Islet of Langerhans (tissue), 1 donor: ENCODE measurements around the gene CTAGE1.
A peak's percentile ranks its signal among the peaks of the same experiment; 100 is the strongest.
"Not testable (repeated sequence)": the region's sequence is repeated elsewhere in the genome, so short reads cannot be mapped to it uniquely, and the experiment has no call there.

Experiments
- FAIRE-seq: peaks from one replicate; lab custom pipeline; 2011; peaks lifted over from hg19 to GRCh38; lab: Jason Lieb, UNC

CTAGE1 gene

DNA sequence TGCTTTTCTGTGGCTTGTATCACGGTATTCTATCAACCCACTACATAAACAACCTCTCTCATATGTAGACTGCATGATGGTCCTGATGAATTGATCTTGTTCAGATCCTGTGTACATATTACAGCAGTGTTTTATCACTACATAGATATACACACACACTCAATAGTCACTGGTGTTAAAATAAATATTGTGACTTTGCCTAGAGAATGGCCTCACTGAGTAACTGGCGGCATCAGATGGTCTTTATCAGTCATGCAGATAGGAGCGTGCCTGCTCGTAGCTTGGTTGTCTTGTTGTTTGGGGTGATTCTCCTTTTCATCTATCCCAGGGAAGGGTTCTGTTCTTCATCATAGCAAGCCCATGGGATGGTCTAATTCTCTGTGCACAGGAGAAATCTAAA, 18.4 kb upstream of the CTAGE1 start:
- FAIRE-seq: no peak

DNA sequence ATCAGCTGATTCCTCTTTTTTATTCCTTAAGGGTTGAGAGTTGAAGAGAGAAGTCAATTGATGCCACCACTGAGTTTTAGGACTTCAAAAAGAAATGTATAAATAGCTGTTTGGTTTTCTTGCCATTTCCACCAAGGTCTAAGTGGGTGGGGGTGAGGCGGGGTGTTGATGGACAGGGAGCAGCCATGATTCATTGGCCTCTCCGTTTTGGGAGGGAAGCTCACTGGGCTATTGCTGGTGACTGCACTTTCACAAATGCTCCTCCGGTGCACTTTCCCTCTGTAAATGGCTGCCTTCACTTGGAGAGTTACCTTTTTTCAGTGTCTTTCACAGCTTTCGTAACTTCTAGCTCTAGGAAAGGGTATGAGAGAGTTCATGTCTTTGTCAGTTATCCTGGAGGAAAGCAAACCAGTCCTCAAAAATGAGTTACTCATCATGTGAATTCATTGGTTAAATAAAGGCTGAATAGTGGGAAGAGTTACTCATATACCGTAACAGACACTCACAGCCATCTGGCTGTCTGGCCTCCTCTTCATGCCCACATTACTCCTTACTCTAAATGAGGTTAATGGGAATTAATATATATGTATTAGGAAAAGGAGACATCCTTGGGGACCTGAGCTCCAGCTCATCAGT, 17.4 kb upstream of the CTAGE1 start:
- no peak for FAIRE-seq

DNA sequence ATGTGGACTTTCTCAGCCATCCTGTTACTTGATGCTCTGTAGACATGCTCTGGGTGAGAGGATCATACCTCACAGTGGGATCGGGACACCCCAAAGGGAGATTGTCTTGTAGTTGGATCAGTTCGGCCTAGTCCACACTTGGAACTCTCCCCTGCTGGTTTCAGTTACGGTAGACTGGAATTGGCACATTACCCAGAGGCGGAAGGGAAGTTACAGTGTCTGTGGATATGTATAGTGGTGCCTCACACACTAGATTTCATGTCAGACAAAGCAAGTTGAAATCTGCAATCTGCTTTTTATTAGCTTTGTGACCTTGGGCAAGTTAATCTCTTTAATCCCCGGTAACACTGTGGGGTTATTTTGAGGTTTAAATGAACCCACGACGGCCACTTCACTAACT, 16.2 kb upstream of the CTAGE1 start:
- no peak for FAIRE-seq

DNA sequence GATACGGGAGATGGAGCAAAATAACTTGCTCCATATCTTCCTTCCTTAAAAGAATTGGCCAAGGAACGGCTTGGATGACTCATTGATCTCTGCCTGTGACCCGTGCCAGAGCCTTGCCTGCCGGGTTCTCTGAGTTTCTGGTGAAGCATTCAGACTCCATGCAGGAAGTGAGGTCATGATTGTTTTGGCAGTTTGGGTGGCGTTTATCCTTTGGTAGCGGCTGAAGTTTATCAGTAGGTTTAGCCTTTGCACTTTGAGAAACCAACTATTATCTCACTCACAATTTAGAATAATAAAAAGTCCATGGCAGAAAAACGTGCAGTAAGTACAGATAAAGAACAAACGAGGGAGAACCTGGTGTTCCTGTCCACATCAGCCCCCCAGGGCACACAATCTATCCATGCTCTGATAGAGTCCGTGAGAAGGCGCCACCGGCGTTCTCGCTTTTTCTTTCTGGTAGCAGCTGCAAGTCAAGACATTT, 15.0 kb upstream of the CTAGE1 start:
- FAIRE-seq: no peak

DNA sequence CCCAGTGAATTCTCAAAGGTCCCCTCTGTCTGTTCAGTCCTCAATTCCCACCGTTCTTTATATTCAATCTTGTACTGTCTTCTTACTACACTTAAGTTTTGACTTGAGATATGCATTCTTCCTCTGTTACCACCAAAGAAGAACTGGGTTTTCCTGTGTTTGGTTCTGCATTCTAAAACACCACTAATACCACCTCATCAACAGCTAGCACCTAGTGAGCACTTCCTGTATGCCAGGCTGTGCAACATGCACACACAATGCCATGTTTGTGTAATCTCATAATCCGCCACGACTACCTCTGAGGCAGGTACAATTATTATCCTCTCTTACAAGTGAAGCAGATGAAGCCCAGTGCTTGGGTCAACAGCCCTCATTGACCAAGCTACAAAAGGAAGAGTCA, 11.8 kb upstream of the CTAGE1 start:
- no peak for FAIRE-seq

DNA sequence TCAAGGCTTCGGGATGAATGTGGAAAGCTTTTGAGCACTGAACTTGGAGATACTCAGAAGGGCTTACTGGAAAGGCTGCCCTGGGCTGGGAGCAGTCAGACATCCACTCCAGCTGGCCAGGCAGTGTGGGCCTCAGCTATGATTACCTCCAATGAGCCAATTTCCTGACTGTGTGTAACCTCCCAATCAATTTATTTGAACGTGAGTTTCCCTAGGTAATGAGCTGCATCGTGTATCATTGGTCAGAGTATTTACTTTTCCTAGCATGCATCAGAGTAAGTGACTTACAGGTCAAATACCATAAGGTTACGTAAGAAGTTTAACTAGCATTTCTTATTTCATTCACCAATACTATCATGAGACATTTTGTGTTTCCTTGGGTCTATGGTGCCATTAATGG, 11.0 kb upstream of the CTAGE1 start:
- FAIRE-seq: no peak

DNA sequence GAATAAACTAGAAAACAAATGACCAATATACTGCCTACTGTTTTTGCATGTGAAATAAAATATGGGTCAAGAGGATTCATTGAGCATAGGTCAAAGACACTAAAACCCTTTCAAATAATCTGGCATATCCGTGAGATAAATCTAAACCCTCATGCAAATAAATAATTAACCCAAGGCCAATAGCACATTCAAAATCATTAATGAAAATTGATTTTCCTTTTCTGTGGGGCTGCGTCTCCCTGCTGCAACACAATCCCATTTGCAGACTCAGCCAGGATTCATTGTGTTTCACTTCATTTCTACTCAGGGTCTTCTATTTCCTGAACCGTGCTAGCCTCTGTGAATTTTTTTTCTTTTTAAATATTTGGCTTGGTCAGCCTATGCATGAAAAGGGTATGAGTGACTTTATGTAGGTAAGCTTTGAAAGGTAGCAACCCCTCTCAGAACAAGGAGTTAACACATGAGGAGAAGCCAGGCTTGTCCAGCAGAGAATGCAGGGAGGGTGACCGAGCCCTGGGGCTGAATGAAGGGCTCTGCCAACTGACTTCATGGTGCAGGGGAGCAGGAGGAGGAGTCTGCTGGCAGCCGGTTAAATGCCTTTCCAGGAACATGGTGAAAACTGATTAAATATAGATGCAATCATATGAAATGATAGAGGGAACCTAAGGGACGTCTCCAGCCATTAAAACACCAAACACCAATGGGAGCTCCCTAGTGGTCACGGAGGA, 10.3 kb upstream of the CTAGE1 start:
- no peak for FAIRE-seq

DNA sequence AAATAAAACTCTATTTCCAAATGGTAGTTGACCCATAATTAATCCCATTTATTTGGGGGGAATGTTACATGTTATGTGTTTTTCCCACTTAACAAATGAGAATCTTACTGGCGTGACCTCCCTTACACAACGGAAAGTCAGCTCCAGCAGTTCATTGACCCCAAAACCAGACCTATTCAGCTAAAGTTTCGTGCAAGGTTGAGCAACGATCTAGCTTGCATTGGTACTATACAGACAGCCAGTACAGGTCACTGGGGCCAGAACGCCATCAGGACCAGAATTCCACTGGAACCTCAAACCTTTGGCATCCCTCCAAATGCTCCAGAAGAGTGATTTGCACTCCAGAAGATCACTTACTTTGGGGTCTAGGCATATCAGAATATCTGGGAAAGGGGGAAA, 6.8 kb upstream of the CTAGE1 start:
- no peak for FAIRE-seq

DNA sequence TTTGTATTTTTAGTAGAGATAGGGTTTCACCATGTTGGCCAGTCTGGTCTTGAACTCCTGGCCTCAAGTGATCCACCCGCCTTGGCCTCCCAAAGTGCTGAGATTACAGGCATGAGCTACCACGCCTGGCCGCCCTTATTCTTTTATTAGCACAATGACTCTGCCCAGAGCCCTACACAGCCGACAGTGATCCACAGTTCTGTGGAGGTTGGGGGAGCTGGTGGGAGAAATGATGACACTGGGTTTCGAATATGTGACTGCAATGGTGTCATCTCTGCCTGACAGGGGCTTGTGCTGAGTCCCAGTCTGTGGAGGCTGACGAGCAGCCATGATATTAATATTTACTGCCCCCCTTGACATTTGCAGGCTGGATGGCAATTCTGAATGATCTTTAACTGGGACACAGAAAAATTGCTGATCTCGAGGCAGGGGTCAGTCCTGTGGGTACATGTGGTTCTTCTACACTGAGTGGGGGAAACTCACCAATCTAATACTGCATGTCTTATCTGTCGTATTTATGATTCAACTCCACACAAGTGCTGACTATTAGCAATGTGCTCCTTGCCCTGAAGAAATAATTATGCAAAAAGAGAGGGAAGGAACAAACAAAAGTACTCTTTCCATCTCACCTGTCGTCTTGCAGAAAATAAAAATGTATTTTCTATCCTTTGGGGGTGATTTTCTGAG, 6.3 kb upstream of the CTAGE1 start:
- FAIRE-seq: no peak

DNA sequence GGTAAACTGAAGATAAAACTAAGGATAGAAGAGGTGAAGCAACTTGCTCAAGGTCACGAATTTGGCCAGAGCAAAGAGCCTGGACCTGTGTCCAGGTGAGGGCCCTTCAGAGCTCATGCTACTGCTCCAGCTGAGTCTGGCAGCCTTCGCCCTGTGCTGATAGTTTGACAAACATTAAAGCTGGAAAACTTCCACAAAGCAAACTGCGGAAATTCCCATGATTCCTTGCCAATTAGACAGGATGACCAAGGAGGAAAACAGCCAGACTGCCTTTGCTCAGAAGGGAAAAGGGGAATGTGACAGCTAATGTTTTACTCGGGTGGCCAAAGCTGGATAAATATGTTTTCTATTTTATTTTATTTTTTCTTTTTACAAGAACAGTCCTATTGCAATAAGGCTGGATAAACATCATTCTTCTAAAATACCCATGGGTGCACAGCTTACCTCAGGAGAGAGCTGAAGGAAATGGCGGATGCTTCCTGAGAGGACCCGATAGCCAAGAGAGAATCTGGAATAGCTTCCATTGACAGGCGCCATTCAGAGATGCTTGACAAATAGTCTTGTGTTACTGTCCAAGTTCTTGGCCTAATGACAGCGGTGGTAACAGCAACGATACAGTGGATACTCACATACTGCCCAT, 5.3 kb upstream of the CTAGE1 start:
- FAIRE-seq: no peak

DNA sequence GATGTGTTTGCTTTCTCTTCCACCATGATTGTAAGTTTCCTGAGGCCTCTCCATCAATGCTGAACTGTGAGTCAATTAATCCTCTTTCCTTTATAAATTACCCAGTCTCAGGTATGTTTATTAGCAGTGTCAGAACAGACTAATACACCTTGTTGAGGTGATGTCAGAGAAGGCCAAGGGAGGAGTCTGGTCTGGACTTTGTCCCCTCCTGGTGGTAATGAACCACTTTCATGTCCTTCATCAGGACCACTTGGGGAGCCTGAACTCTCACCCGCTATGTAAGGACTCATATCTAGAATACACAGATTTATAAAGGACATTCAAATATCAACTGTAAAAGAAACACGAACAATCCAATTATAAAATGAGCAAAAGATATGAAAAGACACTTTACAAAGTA, 2.9 kb upstream of the CTAGE1 start:
- no peak for FAIRE-seq

DNA sequence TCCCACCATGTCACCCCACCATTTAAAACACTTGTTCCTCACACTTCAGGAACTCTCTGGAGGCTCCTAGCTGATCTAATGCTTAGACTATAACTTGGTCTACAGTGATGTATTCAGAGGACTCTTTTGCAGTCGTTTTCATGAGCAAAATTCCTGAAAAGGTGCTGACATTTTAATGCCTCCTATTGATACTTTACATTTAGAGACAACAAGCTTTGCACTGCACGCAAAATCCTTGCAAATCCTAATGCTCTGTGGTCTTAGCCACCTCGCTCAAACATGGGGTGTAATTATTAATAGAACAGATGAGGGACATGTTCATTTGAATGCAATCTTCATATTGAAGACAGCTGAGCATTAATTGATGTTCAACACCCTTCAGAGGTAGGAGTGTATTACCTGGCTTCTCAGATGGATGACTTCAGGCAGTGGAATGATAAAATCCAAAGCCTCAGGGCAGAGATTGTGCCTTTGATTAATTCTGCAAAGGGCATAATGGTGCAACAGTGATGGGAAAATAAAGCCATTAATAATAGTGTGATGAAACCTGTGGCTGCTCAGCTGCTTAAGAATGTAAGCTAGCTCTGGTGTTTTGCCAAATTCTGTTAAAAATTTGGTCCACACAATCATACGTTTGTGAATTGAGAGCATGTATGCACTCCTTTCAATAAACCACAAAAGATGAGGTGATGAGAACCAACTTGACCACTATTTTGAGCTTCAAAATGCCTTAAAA, 5.4 kb downstream of the CTAGE1 start:
- no peak for FAIRE-seq

DNA sequence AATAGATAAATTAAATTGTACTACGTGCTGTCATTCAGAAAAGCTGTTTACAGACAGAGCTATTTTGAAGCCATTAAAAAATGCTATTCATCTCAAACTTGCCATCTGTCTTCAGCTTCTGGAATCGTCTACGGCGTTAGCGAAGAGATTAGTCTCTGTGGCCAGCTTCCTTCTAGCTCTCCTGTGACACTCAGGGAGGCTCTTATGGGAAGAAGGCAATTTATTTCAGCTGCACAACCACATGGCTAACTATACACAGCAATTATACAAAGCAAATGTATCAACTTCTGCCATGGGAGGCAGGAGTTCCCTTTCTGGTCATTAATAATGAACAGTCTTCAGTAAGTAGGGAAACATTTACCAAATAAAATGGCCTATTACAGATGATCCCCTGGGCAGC, 6.3 kb downstream of the CTAGE1 start:
- no peak for FAIRE-seq

DNA sequence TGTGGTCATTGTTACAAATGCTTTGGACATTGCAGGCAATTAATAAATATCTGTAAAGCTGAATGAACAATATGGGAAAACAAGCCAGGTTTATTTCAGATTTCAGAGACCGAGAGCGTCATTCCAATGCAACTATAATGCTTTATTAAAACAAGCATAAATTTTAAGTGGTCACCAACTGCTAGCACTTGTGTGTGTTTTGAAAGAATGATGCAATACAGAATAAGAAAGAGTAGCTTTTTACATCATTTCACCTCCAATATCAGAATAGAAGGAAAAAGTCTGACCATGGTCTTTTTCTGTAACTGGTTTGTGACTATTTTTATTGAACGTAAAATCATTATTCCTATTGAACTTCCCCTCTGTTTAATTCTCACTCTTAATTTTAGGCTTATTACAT, 7.6 kb downstream of the CTAGE1 start:
- FAIRE-seq: no peak

DNA sequence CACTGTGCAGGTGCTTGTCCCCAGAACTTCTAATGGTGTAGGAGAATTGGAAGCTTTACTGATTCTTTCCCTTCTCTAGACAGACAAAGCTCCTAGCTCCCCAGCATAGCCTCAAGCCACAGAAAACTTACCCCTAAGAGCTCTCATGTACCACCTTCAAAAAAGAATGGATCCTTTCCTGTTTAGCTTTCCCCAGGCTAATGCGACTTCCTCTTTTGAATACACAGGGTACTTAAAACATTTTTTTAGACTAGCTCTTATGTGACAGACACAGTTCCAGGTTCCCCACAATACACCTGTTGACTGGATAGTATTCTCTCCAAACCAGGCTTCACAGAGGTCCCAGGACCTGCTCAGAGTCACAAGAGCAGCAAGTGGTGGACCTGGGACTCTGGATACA, 8.3 kb downstream of the CTAGE1 start:
- no peak for FAIRE-seq

DNA sequence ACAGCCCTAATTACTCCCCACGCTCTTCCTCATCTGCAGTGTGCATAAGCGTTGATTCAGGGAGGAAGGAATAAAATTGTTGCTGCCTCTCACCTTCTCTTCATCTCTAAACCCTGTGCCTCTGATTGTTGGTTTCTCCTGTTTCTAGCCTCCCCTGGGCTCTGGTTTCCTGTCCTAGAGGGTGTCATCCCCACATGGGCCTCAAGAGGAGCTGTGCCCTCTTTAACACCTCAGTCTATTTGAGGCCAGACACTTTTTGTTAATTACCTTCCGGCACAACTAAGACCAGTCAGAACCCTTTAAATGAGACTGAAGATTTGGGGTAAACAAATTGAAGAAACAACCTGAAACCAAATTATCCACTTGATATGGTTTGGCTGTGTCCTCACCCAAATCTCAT, 9.7 kb downstream of the CTAGE1 start:
- FAIRE-seq: no peak

DNA sequence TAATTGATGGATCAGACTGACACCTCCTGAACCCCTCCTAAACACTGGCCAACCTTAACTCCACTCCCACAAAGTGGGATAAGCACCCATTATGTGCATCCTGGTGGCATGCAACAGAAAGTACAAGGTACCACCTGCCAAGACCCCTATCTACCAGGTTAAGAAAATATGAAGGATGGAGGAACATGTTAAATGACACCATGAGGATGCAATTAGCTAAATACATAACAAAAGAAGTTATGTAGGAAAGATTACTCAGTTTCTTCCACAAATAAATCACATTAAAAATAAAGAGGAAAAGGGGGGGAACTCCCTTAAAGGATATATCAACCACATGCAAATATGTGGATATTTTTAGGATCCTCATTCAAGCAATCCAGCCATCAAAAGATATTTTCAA, 12.6 kb downstream of the CTAGE1 start:
- no peak for FAIRE-seq

DNA sequence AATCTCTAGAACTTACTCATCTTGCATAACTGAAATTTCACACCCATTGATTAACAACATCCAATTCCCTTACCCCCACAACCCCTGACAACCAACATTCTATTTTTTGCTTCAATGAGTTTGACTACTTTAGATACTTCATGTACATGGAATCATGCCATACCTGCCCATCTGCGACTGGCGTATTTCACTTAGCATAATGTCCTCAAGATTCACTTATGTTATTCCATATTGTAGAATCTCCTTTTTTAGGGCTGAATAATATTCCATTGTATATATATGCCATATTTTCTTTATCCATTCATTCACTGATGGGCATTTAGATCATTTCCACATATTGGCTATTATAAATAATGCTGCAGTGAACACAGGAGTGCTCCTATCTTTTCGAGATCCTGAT, 13.8 kb downstream of the CTAGE1 start:
- FAIRE-seq: no peak

DNA sequence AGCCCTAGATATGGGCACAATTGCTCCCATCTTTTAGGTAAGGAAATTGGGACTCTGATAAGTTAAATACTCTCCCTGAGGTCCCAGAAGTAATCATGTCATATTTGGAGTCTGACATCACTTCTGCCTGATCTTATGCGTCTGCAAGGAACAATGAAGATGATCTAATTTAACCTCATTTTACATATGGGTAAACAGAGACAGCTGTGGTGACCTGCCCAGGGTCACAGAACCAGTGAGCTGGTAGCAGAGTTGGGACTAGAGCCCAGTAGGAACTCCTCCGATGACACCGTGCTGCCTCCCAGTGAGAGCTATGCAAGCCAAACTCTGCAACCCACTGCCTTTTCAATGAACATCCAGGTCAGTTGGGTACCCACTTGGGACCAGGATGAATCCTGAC, 17.8 kb downstream of the CTAGE1 start:
- no peak for FAIRE-seq

DNA sequence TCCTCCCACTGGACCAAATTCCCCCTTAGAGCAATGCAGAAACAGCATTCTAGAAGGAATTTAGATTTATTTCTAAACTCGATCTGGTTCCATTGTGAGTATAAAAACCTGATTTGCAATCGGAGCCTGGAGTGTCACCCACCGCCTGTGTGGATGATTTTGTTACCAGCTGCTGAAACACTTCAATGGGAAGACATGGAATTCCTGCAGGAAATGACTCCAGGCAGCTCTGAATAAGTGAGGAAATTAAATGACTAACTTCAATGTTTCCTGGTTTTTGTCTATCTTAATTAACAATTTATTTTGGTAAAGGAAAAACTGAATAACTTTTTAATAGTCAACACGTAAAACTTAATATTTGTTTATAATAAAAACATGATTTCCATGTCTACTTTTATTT, 19.3 kb downstream of the CTAGE1 start:
- FAIRE-seq: peak; percentile 36

DNA sequence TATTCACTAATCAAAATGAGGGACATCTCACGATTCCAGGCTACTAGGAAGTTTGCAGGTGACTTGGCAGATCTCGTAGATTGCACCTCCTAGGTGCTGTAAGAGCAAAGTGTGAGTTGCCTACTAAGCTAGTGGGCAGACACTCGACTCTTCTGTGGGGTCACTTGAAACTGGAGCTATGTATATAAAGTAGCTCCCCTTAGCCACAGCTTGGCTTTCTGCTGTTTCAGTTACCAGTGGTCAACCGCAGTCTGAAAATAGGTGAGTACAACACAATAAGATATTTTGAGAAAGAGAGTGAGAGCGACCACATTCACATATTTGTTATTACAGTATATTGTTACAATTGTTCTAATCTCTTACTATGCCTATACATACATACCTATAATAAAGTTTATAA, 23.3 kb downstream of the CTAGE1 start:
- no peak for FAIRE-seq

DNA sequence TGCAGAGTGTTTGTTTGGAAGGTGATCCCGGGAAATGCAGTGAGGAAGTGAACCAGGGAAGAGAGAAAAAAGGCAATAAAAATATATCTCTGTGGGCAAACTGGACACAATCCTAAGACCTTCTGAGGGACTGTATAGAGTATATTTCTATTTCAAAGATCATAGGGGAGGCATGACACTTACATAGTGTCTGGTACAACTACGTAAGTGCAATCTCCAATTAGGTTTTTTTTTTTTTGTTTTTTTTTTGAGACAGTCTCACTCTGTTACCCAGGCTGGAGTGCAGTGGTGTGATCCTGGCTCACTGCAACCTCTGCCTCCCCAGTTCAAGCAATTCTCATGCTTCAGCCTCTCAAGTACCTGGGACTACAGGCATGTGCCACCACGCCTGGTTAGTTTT, 24.6 kb downstream of the CTAGE1 start:
- FAIRE-seq: not testable (repeated sequence)
